NCI-H1105 (cell line): ENCODE results near the gene OR51I1.
A peak's percentile ranks its signal among the peaks of the same experiment; 100 is the strongest.

Source experiments
- DNase-seq: peaks from one replicate; lab custom pipeline; 2025; lab: John Stamatoyannopoulos, UW

The OR51I1 gene, protein sequence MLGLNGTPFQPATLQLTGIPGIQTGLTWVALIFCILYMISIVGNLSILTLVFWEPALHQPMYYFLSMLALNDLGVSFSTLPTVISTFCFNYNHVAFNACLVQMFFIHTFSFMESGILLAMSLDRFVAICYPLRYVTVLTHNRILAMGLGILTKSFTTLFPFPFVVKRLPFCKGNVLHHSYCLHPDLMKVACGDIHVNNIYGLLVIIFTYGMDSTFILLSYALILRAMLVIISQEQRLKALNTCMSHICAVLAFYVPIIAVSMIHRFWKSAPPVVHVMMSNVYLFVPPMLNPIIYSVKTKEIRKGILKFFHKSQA

DNA sequence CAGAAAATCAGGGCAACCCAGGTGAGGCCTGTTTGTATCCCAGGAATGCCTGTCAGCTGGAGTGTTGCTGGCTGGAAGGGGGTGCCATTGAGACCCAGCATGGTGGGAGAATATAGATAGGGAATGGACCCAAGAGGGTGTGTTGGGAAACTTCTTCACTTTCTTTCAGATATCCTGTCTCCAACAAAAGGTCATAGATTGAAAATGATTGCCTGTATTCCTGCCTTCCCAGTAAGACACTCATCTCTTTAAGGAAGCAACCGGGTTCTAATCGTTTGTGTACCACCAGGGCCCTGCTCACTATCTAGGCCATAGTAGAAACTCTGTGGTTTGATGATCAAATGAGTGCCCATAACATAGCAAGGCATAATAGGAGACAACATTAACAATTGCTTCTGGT is at the start of gene OR51I1:
OR51I1 (minus strand) TSS at position 101 of the 400 bp plus-strand sequence; CDS start at position 101, 0 bp downstream.
- DNase-seq, result no peak

DNA sequence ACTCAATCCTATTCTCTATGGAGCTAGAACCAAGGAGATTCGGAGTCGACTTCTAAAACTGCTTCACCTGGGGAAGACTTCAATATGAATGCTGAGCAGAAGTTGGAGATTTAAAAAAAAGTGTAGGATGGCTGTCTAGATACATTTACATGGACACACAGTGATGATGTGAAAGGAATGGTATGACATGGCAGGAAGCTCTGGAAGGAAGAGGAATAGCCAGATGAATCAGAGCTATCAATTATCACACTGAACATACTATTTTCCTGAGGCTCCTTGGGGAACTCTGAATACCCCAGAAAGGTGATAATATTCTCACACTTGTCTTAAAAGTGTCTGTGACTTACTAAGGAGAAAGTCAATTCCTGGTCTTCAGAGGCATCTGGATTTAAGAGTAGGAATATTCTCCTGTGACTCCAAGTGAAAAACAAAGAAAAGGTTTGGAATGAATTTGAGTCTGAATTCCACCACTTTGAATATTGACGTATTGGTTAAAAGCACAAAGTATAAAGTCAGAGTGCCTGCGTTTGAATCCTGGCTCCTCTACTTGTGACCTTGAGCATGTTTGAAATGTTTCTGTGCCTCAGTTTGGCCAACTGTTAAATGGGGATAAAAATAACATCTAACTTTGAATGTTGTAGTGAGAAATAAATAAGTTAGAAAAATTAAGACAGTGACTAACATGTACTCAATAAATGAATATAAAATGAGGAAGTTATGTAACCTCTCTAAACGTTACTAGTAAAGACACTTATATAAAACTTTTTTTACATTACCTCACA is 48.5 kb upstream of the OR51I1 start:
- no peak for DNase-seq

DNA sequence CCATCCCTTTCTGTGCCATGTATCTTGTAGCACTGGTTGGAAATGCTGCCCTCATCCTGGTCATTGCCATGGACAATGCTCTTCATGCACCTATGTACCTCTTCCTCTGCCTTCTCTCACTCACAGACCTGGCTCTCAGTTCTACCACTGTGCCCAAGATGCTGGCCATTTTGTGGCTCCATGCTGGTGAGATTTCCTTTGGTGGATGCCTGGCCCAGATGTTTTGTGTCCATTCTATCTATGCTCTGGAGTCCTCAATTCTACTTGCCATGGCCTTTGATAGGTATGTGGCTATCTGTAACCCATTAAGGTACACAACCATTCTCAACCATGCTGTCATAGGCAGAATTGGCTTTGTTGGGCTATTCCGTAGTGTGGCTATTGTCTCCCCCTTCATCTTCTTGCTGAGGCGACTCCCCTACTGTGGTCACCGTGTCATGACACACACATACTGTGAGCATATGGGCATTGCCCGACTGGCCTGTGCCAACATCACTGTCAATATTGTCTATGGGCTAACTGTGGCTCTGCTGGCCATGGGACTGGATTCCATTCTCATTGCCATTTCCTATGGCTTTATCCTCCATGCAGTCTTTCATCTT is 47.6 kb upstream of the OR51I1 start:
- no peak for DNase-seq

DNA sequence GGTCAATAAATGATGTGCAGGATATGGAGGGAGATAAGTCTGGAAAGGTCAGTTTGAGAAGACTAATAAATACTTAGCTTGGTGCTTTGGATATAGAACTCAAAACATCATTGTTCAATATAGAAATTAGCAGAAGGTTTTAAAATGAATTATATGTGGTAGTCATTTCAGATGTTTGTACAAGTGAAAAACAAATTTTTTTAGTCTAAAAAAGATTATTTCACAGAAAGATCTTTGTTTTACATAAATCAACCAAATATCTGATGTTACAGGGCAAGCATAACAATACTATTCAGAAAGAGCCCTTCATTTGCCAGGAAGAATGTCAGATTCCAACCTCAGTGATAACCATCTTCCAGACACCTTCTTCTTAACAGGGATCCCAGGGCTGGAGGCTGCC is 47.1 kb upstream of the OR51I1 start, which contains the start of gene OR52D1:
OR52D1 (plus strand) TSS at position 301 of the 400 bp plus-strand sequence; CDS start at position 323, 22 bp downstream.
- DNase-seq, result no peak

DNA sequence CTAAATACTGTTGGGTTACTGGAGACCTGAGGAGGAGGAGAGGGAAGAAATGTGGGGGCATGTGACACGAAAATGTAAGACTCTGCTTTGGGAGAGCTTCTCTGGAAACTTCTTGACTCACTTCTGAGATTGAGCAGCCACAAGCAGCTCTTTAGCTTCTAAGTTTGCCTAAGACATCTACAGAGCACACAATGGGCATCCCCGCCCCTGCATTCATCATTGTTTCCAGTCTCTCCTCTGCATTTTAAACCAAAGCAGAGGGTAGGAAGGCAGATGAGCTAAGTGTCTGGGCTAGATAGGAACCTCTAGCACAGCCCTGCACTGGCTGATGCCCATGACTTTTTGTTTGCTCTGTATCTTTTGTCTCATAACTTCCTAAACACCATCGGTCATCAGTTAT is 45.1 kb upstream of the OR51I1 start:
- no peak for DNase-seq

DNA sequence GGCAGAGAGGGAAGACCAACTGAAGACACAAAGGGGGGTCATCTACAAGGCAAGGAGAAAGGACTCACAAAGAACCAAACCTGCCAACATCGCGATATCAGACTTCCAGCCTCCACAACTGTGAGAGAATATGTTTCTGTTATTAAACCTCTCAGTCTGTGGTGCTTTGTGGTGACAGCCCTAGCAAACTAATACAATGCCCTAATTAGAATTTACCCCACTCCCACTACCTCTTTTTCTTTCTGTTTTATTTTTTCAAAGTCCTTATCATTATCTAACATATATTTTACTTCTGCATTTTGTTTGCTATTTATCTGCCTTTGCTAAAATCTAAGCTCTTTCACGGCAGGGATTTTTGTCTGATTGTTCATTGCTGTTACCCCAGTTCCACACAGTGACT is 44.7 kb upstream of the OR51I1 start:
- DNase-seq, result no peak

DNA sequence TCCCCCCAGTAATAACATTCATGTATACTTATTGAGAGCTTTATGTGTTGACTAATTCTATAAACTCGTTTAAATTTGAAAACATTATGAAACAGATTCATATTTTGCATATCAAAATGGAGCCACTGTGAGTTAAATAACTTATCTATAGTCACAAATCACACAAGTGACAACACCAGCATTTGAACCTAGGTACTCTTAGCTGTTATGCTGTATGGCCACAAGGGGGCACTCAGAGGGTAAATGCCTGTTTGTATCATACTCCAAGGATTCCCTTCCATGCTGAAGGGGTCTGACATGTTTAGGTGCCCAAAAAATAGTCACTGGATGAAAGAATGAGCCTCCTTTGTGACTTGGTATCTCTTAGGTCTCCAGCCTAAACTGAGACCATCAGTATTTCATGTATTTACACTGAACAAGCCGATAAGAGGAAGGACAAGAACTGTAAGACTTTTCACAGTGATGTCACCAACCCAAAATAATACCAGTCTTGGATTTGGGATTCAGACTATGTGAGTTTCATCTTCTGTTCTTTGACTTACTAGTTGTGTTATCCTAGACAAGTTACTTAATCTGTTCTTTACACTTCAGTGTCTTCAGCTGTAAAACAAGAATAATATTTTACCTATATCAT is 35.0 kb upstream of the OR51I1 start:
- DNase-seq, result peak; percentile 32

DNA sequence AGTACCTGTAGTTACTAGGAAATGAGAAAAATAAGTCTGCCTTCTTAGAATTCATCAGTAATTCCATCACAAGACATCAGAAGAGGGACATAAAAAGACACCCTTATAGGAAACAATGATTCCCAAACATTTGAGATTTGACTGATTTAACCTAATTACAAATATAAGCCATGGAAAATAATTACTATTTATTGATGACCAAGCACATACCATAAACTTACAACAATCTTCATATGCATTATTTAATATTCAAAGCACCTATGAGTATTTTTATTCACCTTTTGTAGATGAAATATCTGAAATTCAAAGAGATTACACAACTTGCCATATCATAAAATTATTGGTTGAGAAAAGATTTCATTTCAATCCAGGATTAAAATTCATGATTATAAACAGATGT is 32.6 kb upstream of the OR51I1 start:
- DNase-seq, result no peak

DNA sequence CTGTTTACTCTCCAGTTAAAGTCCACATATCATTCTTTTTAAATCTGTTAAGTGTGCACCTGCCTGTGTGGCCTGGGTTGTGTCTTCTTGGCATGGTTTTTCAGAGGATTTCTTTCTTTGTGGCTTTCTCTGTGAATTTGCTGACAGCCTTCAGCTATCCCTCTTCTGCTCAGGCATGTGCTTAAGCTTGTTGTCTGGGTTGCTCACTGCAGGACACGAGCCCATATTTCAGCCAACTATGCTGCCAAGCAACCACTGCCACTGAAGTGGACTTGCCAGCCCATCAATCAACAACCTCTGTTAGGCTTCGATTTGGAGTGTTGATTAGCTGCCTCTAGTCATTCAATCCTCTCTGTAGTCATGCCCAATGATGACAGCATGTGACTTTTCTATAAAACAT is 26.2 kb upstream of the OR51I1 start:
- no peak for DNase-seq

DNA sequence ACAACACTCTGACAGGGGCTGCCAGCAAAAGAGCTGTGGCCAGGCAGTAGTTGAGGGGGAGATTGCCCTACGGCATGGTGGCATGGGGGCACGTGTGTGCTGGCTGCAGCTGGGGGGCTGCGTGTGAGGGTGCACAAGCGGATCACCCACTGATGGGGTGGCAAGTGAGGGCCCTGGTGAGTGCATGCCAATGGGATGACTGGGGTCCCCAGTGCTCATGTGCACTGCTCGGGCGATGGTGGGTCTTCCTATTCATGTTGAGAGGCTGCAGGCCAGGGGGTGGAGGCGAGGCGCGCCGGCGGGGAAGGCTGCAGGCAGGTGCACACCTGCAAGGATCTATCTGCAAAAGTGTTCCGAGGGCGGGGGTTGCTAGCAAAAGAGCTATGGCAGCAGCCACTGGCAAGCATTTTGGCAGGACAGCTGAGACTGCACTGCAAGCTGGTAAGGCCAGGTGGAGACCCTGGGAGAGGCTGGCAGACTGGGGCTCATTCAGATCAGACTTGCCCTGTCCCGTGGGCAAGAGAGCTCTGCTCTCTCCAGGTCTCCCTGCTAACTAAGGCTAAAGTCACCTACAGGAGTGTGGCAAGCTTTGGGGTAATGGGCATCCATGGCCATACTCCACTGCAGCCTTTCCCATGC is 19.8 kb upstream of the OR51I1 start:
- DNase-seq, result no peak

DNA sequence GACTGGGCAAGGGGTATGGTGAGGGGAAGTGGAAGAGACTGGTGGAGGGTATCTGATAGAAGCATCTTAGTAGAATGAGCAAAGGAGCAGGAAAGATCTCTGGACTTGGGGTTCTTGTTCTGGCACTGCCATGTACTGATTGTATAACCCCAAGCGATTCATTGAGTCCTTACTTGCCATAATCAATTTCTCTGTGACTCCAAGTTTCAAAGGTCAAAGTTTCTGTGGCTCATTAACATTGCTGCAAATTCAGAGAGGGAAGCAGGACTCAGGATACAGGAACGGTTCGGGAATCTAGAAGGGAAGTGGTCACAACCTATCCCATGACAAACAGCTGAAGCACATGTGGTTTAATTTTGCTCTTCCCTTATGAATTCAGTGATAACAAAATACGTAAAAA is 8.1 kb upstream of the OR51I1 start:
- no peak for DNase-seq

DNA sequence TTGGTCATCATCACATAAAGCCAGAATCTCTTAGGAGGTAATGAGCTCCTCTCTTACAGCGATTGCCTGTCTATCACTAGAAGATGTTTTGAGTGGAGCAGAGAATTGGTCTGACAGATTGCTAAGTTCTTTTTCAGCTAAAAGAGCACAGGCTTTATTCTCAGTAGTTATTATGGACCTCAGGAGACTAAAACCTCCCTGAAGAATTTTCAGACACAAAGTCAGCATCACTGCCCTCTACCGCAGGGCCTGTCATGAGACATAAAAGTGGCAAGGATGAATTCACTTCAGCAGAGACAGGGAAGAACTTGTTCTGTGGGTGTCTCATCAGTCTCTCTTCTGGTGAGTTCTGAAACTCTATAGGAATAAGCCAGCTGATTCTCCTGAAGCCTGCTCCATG is 7.7 kb upstream of the OR51I1 start, which contains the start of gene OR51I2:
OR51I2 (plus strand) TSS at position 301 of the 400 bp plus-strand sequence. CDS start 4,166 bp downstream, outside the sequence.
- no peak for DNase-seq

DNA sequence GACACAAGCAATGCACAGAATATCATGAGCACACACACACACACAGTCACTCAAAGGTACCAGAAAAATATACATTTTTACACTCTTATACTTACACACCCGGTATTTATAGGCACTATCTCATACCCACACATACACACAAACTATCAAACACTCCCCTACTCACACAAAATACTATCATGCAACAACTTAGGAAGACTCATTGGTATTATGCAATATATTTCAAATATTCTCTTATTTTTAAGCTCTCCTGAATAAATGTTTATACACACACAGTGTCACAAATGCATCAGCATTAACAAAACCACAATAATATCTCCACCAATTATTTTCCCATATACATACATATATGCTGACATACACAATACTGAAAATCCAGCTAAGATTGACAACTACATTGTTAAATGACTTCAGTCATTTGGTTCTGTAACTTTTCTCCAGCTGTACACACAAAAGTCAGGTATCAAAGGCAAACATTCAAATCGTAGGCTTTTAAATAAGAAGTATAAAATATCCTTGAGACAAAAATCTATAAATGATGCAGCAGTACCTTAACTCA is 2.6 kb upstream of the OR51I1 start:
- DNase-seq, result no peak

DNA sequence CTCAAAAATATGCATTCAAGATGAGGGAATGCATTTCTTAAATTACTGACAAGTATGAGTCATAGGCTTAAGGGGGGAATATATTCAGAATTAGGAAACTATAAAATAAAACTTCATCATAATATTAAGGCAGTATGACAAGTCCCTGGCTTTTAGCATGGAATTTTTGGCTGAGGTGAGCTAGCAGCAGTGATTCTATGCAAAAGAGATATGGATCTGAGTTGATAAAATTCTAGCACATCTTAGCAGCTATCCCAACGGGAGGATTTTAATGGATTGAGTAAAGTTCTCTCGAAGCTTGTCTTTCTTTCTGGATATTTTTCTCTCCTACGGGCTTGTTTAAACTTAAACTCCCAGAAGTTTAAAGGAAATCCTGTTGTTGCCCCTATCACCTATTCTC is 18.2 kb downstream of the OR51I1 start:
- no peak for DNase-seq

DNA sequence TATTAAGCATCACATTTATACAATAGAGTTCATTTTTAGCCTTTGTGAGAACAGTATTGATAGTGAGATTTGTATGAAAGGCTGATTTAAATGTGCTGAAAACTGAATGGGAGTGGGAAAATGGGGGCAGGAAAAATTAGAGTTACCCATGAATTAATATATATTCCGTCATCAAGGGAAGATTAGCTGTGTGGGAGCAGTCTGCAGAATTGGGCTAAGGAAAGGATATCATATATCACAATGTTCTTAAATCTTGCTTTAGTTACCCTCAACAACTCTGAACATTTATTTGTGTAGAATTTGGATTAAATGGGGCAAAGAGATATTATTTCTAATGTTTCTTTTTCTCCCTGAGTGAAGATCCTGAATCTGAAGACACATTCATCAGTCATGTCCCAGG is 19.5 kb downstream of the OR51I1 start, which contains the start of gene OR51Q1:
OR51Q1 (plus strand) TSS at position 301 of the 400 bp plus-strand sequence; CDS start at position 391, 90 bp downstream.
- DNase-seq, result no peak

DNA sequence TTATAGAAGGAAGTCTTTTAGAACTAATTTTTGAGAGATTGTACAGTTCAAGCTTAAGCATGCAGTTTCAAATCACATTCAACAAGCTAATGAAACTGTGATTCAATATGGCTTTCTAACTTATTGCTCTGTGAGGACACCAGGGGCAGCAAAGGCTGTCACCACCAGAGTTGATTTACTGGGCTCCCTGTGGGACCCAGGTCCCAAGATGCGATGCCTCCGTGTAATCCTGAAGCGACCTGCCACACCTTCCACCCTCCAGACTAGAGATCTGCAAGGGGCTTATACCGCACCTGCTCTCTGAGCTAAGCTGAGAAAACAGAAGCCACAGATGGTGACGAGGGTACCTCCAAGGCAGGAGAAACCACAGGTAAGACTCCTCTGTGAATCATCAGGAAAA is 20.3 kb downstream of the OR51I1 start:
- DNase-seq, result no peak

DNA sequence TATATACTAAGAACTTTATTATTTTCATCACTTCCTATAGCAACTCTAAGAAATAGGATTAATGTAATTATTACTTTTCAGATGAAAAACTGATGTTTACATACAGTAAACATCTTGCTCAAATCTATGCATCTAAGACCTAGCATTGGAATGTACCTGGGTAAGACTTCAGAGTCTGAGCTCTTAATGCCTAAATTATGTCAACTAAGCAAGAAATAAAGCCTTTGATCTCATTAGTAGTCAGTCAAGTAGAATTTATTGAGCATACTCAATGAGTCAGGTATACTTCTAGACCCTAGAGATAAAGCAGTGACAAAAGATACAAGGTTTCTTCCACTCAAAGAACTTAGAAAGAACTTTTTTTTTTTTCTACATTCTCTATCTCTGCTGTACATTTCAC is 36.1 kb downstream of the OR51I1 start:
- DNase-seq, result no peak

DNA sequence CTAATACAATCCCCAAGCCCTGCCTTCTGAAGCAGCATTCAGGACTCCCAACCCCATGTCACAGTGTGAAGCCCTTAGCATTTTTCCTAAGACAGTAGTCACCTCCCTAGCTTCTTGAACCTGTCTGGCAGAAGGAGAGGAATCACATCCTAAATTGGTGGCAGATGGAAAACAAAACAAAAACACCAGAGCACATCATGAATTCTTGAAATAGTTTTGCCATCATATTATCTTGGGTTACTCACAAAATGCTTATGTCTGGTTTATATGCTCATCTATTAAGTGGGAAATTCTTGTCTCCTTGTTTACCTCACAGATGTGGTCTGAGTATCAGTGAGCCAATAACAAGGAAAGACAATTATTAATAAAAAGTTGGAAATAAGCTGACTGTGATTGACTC is 42.4 kb downstream of the OR51I1 start:
- DNase-seq, result no peak

DNA sequence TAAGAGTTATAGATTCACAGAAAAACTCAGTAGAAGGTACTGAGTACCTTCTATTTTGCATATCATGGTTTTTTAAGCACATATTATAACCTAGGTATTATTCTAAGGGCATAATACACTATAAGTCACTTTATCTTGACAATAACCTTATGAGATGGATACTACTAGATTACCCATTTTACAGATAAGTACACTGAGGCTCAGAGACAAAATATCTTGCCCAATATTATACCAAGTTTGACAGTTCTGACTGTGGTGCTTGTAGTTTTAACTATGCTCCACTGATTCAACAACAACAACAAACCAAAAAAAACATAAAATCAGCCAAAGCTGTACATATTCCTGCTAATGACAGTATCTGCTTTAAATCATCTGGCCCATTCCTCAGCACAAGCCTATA is 47.2 kb downstream of the OR51I1 start:
- DNase-seq, result no peak
